ENCODE data around the gene ZCCHC14.
"Not testable (repeated sequence)": the region's sequence is repeated elsewhere in the genome, so short reads cannot be mapped to it uniquely, and the experiment has no call there.

Gene ZCCHC14

DNA sequence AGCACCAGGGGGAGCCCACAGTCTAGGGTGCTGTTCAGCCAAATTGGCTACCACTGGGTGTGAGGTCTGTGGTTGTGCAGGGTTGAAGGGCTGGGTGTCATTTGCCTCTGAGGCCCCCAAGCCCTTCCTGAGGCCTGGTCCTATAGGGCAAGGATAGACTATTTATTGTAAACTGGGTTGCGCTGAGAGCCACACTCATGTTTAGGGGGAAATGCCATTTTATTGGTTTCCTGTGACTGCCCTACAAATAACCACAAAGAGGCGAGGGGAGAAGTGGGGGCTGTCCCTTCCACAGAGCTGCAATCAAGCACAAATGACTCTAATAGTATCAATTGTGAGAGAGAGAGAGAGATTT lies 3.6 kb upstream of the ZCCHC14 start:
- peak in 1 of 2 donors; percentile 8 for ATAC-seq

DNA sequence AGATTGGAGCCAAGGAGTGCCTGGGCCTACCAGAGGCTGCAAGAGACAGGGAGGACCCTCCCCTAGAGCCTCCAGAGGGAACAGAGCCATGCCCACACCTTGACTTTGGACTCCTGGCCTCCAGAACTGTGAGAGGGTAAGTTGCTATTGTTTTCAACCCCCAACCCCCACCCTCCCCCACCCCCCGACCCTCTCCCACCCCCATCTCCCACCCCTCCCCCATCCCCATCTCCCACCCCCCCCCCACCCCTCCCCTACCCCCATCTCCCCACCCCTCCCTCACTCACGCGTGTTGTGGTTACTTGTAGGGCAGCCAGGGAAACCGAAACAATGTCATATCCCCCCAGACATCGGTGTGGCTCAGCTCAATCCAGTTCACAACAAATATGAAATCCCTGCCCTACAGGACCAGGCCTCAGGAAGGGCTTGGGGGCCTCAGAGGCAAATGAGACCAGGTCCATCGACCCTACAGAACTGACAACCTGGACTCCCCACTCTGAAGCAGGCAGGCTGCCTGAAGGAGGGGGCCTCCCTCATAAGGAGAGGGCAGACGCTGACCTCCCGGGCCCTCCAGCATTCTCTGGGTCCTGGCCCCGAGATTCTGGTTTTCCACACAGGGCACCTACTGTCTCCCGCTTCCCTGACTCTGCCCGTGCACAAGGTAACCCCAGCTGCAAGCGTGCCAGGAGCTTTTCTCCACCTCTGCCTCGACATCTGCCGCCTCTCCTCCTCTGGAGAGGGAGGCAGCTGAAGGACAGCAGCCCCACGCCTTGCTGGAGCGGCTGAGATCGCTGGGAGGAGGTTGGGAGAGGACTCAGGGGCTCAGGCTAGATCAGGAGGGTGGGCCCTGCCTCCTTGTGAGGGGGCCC lies 3.0 kb upstream of the ZCCHC14 start:
- ATAC-seq, result no peak

DNA sequence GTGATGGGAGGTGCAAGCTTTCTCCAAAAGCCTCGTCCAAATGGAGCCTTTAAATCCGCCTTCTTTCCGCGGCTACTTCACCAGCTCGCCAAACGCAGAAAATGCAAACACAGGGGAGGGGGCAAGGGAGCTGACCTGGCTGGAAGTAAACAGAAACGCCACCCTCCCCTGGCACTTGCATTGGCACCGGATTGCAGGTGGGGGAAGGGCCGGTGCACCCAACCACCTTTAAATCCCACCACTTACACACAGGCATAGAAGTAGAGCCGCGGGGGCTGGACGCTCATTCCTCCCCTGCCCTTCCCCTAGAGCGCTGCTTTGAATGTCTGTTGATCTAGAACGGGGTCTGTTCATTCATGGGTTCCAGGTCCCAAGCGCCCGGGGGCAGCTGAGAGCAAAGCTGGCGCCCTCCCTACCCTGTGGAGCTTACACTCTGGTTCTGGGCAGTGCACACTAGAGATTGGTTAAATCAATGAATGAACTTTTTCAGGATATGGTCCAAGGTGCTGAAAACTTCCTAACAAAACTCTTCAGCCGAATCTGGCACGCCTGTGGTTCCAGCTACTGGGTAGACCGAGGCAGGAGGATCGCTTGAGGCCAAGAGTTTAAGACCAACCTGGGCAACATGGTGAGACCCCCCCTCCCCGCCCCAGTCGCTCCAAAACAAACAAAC lies 920 bp upstream of the ZCCHC14 start:
- no peak for ATAC-seq

DNA sequence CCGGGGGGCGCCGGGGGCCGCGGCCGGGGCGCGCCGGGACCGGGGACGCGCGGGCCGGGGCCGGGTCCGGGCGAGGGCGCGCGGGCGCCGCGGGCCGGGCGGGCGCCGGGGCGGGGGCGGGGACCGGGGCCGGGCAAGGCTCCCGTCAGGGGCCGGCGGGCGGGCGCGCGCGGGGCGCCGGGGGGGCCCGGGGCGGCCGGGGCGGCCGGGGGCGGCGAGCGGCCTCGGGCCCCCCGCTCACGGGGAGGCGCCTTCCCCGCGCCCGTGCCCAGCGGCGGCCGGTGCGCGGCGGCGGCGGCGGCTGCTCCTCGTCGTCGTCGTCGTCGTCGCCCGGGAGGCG lies 563 bp downstream of the ZCCHC14 start:
- no peak for ATAC-seq

DNA sequence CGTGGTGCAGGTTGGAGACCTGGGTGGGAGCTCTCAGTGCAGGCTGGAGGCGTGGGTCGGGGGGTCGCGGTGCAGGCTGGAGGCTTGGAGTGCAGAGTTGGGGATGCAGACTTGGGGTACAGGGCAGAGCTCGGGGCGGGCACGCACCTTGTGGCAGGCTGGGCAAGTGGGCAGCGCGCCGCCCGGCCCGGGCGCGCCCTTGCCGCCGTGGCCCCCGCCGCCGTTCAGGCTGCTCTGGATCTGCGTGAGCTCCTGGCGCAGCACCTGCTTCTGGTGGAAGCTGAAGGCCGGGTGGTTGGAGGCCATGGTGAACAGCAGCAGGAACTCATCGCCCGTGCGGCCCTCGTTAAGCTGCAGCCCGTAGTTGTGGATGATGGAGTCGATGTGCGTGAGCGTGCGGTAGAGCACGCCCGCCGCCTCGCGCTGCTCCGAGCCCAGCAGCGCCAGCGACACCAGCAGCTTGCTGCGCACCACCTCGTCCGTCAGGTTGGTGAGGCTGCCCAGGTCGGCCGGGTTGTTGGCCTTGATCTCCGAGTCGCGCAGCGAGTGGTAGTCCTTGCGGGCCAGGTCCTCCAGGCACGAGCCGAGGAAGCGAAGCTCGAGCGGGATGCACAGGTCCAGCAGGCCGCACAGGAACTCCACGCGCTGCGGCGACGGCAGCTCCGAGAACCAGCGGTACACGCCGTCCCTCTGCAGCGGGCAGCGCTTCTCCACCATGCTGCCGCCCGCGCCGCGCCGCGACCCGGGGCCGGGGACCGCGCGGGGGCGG lies 1.1 kb downstream of the ZCCHC14 start:
- no peak for ATAC-seq

DNA sequence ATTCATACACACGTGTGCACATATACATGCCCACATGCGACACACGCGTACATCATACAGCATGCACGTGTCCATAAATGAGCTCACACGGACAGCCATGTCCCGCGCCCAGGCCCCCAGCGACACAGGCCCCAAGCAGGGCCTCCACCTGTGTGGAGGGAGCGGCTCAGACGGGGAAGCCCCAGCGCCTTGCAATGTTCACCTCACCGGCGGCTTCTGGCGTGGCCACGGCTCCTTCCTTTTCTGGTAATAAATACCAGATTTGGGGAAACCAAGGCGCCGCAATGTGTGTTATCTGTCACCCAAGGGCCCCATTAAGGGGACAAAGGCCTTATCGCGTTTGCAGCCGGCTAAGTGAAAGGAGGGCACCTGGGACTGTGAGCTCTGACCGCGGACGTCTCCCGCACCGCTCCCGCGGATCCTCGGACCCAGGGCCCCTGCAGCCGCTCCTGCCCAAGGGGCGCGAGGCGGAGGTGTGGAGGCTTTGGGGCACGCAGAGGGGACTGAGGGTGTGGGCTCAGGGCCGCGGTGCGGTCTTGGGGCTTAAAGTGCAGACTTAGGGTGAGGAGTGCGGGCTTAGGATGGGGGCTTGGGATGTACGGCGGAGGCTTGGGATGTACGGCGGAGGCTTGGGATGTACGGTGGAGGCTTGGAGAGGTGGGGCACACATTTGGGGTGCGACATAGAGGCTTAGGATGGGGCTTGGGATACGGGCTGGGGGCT lies 1.9 kb downstream of the ZCCHC14 start:
- peak; percentile 34 to 42 for ATAC-seq

DNA sequence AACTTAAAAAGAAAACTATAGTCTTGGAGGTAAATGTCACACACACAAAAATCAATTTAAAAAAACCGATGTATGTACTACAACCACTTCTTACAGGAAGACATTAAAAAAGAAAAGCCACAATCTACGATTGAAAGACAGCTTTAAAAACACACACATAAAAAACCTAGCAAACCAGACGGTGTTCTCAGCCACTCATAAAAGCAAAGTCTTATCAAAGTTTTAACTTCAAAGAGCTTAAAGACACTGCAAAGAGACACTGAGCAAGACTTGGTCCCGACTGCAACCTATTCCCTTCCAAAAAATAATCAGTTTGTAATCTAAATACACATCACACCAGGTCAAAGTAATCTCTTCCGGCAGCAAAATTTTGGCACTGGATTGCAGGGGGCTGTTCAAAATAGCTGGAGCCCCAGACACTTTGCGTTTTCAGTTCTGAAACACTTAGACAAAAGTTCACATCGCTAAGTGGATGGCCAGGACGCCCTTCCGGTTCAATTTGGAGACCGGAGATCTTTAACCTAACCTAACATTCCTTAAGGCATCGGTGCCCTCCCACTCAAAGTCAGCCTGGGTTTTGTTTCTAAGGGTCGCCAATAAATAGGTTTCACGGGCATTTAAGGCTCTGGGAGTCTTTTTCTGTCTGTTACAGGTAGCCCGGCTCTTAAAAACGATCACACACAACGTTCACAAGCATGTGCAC lies 2.6 kb downstream of the ZCCHC14 start:
- ATAC-seq, result no peak

DNA sequence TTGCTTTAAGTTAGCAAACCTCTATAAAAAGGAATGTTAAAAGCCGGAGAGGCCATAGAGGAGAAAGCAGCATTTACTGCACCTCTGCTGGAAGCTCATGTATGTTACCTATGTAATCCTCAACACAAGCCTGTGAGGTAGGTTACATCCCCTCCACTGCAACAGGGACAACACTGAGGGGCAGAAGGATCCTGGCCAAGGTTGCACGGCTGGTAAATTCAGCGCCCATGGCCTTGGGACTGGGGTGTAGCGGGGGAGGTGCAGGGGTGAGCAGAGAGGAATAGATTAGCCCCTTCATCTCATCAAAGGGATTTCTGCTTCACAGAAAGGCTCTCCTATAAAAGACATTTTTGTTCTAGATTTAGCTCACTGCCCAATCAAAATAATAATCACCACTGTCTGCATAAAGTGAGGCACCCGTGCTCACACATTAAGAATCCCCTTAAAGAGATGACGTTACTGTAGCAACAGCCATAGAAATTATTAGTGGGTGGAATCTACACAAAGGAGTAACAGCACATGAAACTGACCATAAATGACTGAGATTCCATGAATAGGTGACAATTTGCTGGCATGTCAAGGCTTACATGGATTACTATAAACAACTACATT lies 3.3 kb downstream of the ZCCHC14 start:
- no peak for ATAC-seq

DNA sequence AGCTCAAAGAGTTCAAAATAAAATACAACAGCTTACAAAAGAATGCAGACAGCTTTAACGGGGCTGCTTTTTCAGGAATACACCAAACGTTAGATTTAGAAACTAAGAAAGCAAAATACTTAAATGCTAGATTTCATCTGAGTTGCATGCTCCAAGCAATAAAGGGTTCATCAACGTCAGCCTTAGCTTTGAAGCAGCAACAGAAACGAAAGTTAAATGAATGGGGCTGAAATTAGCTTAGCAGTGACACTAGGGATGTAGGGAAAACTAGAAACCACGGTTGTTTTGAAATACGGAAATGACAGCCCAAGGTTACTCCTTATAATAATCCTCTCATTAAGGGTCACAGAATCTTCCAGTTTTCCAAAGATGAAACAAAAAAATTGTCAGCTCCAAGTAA lies 3.9 kb downstream of the ZCCHC14 start:
- ATAC-seq, result not testable (repeated sequence)

DNA sequence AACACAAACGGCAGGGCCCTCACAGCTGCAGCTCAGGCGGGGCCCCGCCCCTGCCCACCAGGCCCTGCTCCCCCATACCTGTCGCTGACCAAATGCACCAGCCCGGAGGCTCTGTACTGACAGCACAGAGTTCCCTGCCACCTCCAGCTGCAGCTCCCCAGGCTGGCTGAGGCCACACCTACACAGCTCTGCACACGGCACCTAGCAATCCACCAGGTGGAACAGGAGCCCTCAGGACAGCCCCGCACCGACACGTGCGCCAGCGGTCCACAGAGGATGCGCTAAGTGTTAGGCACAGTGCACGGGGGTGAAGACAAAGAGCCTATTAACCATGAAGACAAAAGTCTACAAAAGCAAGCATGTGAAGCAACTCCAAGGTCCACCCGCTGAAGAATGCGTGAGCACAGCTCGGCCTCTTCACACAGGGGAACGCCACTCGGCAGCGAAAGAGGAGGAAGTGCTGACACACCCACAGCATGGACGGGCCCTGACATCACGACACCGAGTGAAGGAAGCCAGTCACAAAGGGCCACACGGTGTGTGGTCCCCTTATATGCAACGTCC lies 5.4 kb downstream of the ZCCHC14 start:
- ATAC-seq, result peak; percentile 42 to 44

DNA sequence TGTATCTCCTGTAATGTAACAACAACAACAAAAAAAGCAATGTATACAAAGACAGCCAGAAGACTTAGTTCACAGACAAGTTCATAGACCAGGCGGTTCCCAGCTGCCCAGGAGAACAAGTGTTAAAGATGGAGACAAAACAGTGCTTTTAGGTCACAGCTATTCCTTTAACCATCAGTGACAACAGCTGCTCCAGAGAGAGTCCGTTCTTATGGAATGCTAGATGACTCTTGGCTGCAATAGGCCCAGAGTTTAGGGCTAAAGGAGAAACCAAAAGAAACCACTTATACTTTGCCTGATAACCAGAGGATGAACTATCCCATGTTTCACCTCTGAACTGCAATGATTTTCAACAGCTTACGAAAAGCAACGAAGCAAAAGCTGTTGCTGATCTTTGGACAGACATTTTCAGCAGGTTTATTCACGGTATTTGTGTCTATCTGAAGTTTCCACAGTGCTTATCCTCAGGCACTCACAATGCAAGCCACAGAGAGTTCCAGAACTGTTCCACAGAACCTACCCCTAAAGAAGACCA lies 6.0 kb downstream of the ZCCHC14 start:
- ATAC-seq, result no peak

DNA sequence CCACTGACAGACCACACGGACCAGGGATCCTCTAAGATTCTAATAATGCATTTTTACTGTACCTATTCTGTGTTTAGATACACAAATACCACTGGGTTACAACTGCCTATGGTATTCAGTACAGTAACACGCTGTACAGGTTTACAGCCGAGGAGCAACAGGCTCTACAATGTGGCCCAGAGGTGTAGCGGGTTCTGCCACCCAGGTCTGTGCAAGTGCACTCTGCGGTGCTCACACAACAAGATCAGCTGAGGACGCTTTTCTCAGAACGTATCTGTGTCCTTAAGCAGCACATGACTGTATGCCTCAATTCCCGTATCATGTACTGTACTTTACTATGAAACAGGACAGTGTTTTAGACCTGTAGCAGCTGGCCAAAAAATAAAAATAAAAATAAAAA lies 6.5 kb downstream of the ZCCHC14 start:
- ATAC-seq, result no peak

DNA sequence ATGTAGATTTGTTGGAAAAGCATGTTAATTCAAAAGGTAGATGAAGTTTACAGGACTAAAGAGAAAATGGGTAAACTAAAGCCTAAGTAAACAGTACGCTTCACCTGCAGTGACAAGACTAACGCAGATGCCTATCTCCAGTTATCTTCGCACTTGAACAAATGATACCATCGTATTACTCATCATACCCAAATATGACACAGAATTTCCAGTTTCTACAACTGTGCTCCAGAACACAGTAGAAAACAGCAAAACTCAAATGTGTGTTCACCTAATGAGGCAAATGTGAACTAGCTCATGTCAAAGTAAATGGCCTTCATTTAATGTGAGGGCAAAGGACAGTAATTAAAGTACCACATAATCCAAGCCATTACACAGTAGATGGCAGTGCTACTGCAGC lies 7.0 kb downstream of the ZCCHC14 start:
- peak; percentile 62 to 68 for ATAC-seq

DNA sequence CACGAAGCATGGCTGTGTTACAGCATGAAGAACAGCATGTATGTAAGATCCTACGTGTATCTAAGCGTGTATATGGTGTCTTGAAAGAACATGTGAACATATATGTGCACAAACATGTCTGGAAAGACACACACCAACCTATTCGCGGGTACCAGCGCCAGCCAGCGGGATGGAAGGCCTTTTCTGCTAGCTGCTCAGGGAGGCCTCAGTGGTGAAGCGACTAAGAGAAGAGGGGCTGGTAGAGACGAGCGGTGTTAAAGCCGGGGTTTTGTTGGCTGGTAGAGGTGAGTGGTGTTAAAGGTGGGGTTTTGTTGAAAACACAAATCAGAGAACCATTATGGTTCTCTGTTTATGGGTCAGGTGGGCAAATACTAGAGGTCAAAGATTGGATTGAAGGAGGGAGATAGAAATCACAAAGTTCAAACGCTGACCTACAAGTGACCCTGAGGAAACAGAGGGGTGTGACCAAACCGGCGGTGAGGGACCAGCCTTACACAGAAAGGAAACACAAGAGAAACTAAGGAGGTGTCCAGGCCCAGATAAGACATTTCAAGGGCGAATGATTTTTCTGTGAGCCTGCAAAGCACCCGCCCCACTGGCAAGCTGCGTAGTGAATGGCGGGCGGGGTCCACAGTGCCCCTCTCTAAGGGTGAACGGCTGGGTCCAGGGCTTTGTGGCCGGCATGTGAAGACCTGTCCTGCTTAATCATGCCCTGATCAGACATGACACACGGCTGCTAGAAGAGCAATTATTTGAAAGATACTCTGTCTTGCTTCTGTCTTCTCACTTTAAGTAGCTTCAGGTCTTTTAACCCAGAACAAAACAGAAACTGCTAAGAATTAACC lies 8.1 kb downstream of the ZCCHC14 start:
- peak in 1 of 2 donors; percentile 34 for ATAC-seq

DNA sequence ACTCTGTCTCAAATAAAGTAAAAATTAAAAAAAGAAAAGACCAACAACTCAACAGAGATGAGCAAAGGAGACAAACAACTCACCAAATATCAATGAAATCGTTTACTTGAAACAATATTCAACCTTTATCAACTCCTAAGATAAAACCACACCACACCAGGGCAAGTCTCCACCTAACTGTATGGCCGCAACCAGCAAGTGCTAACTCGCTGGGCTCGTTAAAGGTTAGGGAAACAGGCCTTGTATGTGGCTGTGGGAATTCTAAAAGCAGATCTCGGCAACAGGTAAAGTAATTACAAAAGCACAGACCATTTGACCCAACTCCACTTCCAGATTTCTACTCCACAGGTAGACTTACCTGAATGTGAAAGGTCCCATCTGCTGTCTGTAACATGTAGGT lies 9.3 kb downstream of the ZCCHC14 start:
- no peak for ATAC-seq

DNA sequence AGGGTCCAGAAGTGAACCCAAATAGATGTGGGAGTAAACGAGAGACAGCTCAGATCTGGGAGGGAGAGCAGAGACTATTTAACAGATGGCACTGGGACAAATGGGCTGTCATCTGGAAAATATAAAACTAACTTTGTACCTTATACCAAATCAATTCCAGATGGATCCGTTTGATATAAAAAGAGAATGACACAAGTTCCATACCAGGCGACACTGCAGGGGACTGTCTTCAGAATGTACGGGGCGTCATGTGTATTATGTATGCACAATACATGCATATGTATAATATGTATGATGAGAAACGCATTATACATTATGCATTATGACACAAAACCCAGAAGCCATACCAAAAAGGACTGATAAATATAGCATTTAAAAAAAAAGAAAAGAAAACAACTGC lies 10.2 kb downstream of the ZCCHC14 start:
- not testable (repeated sequence) for ATAC-seq

DNA sequence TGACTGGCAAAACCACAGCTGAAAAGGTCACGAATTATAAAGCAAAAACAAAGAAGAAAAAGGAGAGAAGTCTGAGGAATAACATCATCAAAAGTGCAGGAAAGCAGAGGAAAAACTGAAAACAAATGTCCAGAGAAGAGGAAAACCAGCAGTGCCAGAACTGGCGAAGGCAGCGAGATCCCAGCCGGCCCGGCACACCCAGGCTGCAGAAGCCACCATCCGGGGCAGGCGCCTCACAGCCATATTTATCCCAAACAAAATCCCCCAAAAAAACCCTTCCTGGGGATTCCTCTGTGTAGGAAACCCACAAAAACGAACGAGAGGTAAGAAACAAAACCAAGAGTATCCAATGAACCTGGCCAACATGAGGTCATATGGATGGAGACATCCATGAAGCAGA lies 10.6 kb downstream of the ZCCHC14 start:
- ATAC-seq, result no peak

DNA sequence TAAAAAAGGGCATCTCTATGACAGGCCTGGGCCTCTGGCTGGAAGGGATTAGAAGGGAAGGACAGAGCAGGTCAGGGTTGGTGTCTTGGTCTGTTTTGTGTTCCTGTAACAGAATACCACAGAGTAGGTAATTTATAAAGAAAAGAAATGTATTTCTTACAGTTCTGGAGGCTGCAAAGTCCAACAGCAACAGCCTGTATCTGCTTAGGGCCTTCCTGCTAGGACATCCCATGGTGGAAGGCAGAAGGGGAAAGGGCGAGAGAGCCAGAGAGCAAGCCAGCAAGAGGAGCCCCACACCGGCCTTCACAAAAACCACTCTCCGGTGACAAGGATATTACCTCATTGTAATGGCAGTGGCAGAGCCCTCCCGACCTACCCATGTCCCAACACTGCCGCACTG lies 11.1 kb downstream of the ZCCHC14 start:
- ATAC-seq, result not testable (repeated sequence)

DNA sequence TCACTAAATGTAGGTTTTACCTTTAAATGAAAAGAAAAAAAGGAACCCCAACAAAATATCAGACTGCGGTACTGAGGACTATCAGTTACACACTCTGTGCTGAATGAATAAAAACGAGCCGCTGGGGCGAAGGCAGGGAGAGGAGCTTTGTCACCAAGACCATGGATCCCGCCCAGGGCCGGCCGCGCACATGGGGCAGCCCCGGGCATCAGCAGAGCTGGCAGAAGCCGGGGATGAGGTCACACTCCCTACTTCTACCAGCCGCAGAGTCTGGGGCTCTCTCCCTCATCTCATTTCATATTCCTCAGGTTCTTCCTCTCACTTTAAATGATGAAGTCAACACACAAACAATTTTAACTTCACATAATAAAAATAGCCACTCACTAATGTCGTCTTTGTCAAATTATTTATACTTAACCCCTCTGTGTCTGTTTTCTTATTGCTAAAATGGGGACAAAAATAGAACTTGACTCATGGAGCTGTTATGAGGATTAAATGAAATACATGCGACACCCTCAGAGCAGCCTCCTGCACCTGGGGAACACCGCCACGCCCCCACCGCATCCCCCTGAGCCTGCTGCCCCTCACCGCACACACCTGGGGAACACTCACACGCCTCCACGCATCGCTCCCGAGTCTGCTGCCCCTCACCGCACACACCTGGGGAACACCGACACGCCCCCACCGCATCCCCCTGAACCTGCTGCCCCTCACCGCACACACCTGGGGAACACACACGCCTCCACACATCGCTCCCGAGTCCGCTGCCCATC lies 15.4 kb downstream of the ZCCHC14 start:
- not testable (repeated sequence) for ATAC-seq

Measured in activated CD4-positive, CD25-positive, alpha-beta regulatory T cell treated with anti-CD3 and anti-CD28 coated beads, Interleukin-2, amount 50 U/mL, for 24 hours (primary cell).